NT2/D1 (cell line): ENCODE measurements around the gene TRIM71.

Experiments used
- SUZ12 ChIP-seq: IDR thresholded peaks from 2 replicates; pipeline ENCODE4 v1.6.1; 2011; ENCODE audit not compliant: insufficient read length, insufficient read depth; ENCODE audit errors: extremely low read depth
- YY1 ChIP-seq: IDR thresholded peaks from 2 replicates; pipeline ENCODE4 v1.6.1; 2011; ENCODE audit not compliant: insufficient read length, insufficient read depth
- ZNF274 ChIP-seq: IDR thresholded peaks from 2 replicates; pipeline ENCODE4 v1.6.1; 2011; ENCODE audit warnings: mild to moderate bottlenecking, low read depth, low read length

DNA sequence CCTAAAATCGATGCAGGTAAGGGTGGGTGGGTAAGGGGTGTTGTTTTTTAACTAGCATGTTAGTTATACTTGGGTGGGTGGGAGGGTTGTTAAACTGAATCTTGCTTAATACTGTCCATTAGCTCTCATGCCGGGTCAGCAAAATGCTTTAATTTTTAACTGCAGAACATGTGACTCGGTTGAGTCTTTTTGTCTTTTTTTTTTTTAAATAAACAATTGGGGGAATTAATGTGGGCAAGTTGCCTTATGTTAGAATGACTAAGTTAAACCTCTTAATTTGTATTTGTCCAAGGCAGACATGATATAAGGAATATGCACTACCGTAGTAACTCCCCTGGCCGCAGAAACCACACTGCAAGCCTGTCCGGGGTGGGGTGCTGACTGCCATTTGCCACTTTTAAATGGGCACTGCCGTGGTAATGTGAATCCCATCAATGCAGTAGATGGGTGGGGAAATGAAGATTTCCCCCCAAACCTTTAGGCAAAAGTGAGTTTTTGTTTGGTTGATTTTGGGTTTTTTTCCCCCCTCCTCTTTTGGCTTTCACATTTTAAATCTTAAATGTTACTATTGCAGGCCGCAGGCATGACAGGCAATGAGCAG, 79.3 kb downstream of the TRIM71 start:
- TF ChIP-seq YY1, result no peak
- no peak for TF ChIP-seq SUZ12
- TF ChIP-seq ZNF274, result no peak
